HG02840 (cell line): ENCODE measurements around the gene SLC24A3.

Experiments
- ATAC-seq: cut with Tn5 transposase; IDR thresholded peaks from one replicate; pipeline ENCODE4 v1.9.1; 2021; ENCODE audit warnings: mild to moderate bottlenecking, moderate library complexity, moderate number of reproducible peaks; ENCODE audit not compliant: unreplicated experiment, low FRiP score

Gene SLC24A3

DNA sequence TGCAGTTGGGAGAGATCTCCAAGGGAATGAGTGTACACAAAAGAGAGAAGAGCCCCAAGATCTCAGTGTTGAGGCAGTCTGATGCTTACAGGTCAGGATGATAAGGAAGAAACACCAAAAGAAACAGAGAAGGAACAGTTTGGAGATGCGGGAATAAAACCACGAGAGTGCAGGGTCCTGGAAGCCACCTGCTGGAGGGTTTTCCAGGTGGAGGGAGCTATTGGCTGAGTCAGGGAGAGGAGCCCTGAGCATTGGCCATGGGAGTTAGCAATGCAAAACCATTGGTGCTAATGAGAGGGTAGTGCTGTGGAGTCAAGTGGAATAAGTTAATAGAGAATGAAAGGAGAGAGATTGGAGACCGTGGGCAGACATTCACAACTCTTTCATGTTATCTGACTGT, 506.4 kb downstream of the SLC24A3 start:
- ATAC-seq = no peak

DNA sequence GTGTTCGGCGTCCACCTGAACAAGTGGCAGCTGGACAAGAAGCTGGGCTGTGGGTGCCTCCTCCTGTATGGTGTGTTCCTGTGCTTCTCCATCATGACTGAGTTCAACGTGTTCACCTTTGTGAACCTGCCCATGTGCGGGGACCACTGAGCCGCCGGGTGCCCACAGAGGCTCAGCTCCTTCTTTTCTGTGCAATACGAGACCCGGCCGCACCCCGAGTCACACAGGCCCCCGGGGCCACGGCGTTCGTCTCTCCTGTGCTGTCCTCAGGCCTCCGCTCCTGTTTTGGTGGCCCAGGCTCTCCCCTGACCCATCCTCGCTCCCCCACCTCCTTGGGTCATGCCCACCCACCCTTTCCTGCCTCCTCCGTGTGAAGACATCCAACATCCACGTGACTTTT, 508.5 kb downstream of the SLC24A3 start:
- no peak for ATAC-seq

DNA sequence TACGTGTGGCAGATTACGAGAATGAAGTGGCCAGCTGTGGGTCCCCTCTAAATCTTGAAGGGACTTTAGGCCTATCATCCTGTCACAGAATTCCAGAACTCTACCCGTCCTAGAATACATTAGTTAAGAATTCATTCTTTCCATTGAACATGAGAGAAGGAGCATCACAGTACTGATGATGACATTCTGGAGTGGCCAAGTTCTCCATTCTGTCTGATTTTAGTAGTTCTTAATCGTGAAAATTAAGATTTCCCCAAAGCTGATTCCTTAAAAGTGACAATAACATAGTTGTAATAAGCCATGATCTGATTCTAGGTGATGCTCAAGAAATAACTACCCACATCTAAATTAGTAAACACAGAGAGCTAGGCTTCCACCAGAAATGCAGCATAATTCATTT, 510.6 kb downstream of the SLC24A3 start:
- no peak for ATAC-seq

DNA sequence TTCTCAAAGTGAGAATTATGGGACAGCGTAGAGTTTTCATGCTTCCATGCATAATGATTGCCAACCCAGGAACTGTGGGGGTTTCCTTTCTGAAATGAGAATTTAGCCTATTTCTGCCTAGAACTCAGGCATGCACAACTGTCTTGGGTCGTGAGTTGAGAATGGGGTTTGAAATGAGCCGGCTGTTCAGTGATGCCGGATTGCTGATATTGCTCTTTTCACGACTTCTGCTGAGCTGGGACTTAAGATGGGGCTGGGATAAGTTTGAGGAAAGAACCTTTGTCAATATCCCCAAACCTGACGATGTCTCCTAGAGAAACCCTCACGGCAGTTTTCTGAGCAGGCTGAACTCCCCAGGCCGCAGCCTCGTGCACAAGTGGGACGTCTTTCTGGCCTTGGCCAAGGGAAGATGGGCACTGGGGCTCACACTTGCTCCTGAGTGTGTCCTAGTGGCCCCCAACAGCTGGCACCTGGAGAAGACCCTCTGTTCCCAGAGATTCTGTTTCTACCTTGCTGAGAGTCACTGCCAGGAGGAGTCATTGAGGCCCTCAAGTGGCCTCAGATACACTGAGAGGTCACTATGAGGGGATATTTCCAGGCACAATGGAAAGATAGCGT, 511.5 kb downstream of the SLC24A3 start:
- no peak for ATAC-seq

DNA sequence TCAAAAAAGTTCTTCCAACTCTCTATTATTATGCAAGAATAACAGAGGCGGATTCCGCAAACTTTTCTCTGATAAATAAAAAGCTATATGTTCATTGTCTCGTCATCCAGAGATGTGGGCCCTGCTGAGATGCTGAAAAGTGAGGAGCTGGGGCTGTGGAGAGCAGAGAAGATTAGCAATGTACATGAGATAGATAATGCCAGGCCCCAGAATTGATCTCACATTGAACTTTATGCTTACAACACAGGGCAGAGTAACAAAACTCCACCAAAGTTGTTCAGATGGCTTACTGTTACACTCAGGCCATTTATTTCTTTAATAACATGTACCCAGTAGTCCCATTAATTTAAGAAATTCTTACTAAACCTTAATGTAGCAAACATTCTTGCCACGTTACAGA, 512.9 kb downstream of the SLC24A3 start:
- no peak for ATAC-seq

DNA sequence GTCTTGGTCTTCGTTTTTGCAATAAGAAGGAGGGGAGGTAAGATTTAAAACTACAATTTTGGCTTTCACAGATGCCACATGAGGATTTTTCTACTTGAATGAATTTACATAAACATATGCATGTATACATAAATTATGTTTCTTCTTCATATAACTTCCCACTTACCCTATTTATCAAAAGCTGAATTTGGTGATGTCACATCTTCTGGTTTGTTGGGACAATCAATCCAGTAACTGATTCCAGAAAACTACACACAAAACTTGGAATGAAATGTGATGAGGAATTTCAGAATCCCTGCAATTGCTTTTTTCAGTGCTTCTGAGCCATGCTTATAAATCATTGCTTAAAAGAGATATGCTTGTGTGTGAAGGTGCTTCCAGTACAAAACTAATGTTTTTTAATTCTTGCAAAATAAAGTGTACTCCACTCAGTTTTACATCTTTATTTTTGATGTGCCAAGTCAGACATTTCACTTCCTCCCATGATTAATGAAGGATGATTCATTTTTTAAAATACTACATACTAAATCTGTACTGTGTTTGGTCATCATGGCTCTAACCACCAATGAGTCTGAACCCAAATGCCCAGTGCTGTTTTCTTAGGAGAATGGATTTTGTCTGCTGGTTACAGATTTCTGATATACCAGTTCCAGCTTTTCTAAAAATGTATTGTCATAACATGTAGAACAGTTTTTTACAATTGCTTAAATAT, 513.5 kb downstream of the SLC24A3 start:
- ATAC-seq = no peak

DNA sequence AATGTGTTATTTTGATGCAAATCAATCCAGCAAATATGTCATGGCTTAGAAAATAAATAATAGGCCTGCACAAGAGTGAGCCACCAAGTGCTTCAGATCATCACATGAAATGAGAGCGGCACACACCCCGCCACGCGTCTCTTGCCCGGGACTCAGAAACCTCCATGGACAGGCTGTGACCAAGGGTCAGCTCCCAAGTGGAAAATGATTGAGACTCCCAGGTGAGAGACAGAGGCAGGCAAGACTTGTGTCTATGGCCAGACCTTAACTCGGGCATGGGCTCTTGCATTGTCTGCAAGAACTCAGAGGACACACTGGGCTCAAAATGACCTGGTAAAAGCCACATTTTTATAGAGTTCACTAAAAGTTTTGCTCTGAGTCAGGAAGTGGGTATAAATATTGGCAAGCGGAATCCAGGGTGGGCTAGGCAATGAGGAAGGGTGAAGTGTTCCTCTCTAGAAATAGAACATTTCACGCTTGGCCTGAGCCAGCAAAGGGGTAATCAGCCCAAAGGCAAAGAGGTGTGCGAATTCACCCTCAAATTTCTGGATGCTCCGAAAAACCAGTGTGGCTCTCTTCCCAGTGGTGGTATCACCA, 514.9 kb downstream of the SLC24A3 start:
- no peak for ATAC-seq

DNA sequence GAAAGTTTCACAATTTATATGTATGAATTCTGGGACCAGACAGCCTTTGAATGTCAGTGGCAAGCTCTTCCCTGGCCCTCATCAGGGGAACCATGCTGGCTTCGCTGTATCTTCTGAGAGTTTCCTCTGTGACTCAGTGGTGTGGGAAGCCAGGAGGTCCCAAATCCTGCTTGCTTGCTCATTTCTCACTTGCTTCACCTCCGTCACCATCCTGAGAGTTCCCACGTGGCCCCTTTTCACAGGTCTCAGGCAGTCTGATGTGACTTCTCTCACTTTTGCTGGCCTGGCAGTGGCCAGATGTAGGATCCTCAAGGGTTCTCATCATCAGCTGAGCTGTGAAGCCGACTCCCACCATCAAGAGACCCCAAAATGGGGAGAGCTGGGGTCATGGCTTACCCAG, 517.2 kb downstream of the SLC24A3 start:
- ATAC-seq = no peak

DNA sequence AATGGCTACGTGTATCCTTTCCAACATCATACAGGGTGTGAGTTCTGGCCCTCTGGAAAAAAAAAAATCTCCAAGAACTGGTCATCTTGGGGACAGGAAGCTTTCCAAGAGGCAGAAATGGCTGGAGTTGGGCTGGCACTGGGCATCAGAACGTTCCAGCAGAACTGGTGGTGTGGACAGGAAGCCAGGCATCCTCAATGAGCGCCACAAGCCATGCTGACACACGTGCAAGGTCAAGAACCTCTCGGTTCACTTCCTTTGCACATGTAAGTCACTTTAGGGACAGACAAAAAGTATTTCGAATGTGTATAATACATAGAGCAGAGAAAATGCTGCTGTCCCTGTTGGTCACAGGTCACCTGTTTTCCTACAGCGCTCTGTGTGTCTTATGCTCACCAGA, 518.3 kb downstream of the SLC24A3 start:
- no peak for ATAC-seq

DNA sequence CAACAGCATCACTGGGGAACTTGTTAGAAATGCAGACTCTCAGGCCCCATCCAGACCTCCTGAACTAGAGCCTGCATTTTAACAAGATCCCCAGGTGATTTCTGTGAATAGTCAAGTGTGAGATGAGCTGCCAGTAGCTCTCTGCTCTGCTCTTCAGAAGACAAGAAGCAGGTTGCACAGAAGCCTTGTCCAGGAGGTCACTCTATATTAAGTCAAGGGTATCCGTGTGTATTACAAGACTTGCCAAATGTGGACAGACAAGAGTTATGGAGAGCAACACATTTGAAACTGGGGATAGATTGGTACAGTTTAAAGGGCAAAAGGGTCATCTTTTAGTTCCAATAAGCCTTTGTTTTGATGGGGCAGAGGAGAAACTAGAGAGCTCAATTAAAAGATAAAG, 522.4 kb downstream of the SLC24A3 start:
- no peak for ATAC-seq

DNA sequence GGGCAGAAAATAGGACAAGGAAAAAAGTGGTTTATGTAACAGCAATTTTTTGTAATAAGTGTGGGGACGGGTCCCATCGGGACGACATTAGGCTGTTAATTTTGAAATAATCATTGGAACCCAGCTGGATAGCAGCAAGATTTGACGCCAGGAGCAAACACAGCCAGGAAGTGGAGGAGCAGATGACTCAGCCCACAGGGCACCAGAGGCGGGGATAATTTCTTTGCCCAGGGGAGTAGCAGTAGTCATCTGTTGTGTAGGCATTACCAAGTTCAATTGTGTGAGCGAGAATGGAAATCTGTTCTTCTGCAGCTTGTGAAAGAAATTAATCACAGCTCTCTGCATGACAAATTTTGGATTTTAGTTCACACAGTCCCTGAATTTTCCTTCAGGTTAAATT, 523.0 kb downstream of the SLC24A3 start:
- no peak for ATAC-seq

DNA sequence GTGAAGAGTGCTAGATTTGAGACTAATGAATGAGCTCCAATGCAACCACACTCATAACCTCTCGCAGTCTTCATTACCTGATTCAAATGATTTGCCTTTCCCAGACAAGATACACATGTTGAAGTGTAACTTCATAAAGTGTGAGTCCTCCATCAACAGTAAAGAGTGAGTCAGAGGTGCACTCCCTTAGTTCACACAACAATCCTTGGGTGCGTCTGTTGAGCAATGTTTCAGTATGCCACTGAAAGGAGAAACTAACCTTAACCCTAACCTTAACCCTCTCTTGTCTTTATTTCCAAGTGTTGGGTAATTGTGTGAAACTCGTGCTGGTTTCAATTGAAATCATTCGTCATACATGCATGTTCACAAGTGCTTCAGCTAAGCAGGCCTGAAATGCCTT, 524.6 kb downstream of the SLC24A3 start:
- ATAC-seq = no peak

DNA sequence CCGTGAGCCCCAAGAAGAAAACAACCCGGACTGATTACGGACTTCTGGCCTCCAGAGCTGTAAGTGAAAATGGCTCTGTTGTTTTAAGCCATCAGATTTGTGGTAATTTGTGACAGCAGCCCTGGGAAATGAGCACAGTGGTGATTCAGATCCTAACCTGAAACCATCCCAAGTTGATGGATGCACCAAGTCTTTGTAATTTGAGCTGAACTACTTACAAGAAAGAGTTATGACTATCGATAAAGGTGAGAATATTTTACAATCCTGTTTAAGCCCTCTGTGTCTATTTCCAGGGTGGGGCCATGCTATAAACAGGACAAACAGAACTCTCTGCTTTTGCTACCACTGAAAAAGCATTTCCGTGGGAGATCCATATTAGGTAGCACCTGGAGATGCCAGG, 526.5 kb downstream of the SLC24A3 start:
- no peak for ATAC-seq

DNA sequence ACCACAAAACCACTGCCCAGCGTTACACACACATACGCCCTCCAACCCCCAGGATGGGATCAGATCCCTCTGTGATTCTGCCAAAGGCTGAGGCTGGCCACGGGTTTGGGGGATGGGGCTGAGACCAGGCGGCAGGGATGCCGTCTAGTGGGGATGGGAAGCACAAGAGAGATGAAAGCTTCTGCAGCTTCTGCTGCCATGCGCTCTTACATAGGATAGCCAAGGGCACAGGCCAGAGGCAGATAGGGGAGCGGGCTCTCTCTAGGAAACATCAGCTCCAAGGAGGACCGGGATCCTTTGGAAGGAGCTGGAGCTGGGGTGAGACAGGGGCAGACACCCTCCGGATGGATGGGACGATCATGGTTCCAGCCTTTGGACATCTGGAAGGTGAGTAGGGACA, 526.9 kb downstream of the SLC24A3 start:
- no peak for ATAC-seq

DNA sequence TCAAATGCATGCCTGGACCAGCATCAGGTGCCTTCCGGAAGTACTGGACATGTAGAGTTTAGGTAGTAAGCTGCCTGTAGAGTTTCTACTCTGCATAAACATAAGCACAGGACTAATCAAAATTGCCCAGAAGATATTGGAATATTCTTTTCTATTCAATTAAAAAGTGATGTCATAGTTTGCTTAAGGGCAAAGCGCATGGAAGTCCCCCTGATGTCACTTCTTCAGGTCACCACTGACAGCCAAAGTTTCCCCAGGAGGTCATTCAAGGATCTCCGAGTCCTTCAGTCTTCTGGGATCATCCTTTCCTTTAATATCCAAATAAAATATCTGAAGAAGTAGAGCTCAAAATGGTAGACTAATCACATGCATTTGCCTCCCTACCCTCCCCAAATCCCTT, 528.1 kb downstream of the SLC24A3 start:
- ATAC-seq = no peak

DNA sequence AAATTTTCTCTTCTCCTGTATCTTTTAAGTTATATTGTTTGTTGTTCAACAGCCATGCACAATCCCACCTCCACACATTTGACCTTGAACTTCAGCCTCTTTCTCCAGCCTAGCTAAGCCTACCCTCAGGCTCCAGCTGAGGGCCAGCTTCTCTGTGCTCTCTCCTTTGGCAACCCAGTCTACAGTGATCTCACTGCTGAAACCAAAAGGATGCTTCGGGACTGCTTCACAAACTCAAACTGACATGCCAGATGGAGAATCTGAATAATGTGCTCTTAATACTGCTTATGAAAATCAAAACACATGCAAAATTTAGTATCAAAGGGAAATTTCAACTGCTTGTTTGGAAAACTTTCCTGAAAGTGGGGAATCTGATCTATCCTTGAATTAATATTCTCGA, 529.5 kb downstream of the SLC24A3 start:
- ATAC-seq = no peak

DNA sequence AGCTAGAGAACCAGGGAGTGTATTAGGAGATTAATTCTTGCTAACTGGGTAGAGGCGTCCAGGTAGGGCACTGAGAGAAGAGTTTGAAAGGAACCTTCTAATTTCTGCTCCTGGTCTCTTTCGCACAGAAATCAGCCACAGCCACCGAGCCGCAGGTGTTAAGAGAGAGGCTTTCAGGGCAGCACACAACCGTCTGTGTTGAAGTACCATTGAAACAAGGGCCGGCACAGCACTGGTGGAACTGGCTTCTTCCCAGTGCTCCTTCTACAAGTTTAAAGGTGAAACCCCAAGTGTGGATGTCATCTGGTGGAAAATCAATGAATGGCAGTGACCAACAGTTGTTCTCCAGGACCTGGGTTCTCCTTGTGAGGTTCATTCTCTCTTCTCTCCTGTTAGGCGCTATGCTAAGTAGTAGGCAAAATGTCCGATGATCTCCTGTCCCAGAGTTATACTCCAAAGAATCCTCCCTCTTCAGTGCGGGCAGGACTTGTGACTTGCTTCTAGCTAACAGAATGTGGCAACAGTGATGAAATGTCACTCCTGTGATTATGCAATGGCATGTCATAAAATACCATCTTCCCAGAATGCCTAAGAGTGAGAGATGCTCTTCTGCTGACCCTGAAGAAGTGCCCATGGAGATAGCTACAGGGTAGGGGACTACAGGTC, 530.7 kb downstream of the SLC24A3 start:
- no peak for ATAC-seq

DNA sequence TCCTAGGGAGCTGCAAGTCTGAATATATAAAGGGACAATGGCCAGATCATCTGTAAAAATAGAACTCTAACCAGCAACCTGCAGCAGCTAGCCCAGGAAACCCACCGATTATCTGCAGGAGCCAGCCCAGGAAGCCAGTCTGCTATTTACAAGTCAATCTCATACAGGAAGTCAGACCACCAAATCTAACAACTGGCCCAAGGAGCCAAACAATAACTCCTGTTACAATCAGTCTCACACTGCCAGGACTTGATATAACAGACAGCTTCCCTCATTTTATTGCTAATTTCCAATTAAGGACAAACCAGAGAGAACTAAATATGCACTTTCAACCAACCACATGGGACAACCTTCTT, 531.2 kb downstream of the SLC24A3 start:
- ATAC-seq = no peak

DNA sequence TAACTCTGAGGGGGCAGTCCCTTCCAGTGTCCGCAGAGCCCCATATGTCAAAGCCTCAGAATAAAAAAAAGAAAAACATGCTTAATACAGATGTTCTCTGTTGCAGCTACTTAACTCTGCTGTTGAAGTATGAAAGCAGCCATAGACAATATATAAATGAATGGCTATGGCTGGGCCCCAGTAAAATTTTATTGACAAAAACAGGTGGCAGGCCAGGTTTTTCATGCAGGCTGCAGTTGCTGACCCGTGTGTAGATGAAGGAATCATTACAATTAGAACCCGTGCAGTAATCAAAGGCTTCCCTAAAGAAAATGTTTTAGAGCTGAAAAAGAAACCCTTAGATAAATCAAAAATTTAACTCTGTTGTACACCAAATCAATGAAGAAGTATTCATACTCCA, 532.7 kb downstream of the SLC24A3 start:
- no peak for ATAC-seq

DNA sequence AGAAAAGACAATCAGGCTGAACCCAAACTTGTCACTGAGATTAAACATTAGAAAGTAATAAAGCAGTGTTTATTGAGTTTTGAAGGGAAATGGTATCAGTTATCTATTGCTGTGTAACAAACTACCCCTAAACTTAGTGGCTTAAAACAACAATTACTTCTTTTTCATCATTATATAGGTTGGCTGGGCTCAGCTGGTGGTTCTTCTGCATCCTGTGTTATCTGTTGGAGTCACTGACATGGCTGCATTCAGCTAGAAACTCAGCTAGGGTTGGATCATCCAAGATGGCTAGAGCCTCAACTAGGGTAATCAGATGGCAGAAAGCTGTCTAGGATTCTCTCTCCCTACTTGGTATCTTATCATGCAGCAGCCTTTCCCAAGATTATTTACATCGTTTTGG, 533.1 kb downstream of the SLC24A3 start:
- no peak for ATAC-seq

DNA sequence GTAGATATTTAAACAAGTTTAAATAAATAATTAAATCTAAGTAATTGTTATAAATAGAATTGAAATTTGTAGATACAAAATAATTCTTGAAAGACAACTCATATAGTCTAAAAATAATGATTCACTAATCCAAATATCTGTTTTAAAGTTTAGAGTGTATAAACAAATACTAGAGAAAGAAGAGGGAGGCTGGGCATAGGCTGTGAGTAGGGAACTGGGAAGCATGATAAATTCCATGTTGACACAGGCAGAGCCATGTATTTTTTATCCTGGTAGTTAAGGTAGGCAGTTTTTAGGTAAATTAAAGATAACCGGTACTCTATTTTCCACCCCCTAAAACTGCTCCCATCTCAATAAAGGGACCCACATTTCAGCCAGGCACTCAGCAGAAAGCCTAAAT, 534.0 kb downstream of the SLC24A3 start:
- ATAC-seq = no peak

DNA sequence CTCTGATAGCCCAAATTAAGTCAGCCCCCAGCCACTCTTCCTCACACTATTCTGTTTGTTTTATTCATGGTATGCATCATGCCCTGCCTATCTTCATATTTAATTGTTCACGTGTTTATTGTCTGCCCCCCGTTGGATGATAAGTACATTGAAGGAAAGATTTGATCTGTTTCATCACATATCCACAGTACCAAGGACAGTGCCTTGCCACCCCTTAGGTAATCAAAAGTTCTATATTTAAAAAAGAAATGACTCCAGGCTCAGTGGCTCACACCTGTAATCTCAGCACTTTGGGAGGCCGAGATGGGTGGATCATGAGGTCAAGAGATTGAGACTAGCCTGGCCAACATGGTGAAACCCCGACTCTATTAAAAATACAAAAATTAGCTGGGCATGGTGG, 535.5 kb downstream of the SLC24A3 start:
- ATAC-seq = no peak
